Measurements from ENCODE around the gene GMEB1. TPM values are rescaled to one million over a fixed set of nuclear protein-coding genes. Genes with fewer than 3 reads are reported as not detected.

Gene GMEB1
- total and polyA plus RNA-seq, 10 of the 15 experiments (the other 5 are each of a cell fraction or from before 2014, with no cell fraction given), result 4.9 to 17.6 (median 9.4) TPM

DNA sequence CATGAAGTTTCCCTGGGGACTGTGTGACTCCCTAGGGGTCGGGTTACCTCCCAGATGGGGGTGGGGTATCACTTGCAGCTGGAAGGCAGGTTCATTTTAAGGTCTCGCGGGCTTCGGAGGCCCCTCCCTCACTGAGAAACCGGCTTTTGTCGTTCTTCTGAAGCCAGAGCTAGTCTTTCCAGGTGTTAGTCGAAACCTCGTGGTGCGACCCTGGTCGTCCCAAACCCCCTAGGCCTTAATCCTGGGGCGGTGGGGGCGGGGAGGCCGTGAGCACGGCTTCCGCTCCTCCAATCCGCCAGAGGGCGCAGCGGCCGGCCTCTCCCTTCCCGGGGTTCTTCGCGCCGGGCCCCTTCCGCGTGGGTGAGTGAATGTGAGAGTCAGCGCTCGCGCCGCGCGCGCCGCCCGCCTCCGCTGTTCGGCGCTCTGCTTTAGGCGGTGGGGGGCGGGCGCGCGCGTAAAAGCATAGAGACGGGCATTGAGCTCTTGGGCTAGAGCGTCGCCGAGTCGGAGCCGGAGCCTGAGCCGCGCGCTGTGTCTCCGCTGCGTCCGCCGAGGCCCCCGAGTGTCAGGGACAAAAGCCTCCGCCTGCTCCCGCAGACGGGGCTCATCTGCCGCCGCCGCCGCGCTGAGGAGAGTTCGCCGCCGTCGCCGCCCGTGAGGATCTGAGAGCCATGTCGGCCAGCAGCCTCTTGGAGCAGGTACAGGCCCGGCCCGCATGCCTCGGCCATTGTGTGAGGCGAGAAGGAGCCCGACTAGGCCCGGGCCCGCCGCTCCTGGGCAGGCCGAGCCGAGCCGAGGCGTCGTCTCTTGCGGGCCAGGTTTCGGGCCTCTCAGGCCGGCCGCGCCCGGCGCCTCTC, 68.1 kb downstream of the GMEB1 start, which contains the start of gene YTHDF2:
Gene YTHDF2, plus strand, starts transcription at position 491 of the 857 bp plus-strand sequence. Its CDS starts 181 bp downstream, at position 672.
- H3K9ac ChIP-seq (ENCODE audit: control insufficient read depth, insufficient read depth, low read length), result peak within 1 kb of the TSS; percentile 98
- H4K20me1 ChIP-seq (ENCODE audit: control insufficient read depth, insufficient read depth), result no peaks in the 10 kb centered on the region
- H3K27ac ChIP-seq (ENCODE audit: control insufficient read depth, insufficient read depth), result peak within 1 kb of the TSS; percentile 92
- H3K4me2 ChIP-seq (ENCODE audit: control insufficient read depth, insufficient read depth), result peak within 1 kb of the TSS; percentile 94
- CTCF ChIA-PET, result interaction anchor here (0.6 to 2.4 kb wide), 22 partner anchors 9 to 492 kb away, joined by 3 to 18 read pairs (median 6); partner anchors contain the start of genes GMEB1, RNU11 and TAF12
- in situ Hi-C loops (cut with MboI), result no loop called here
- H3K4me3 ChIP-seq, result peak within 1 kb of the TSS; percentile 100
- 1% methylated on average over 90 of the region's 92 CpGs for WGBS (ENCODE audit: insufficient coverage, insufficient replicate concordance, low lambda C conversion rate, missing lambda C conversion rate)
- no peaks in the 10 kb centered on the region for H3K9me3 ChIP-seq (replicated peaks; ENCODE audit: control insufficient read depth, insufficient read depth, low read length)
- peaks cover 7% of the 10 kb centered on the region; the same call in 1 of the 2 replicates for H3K4me1 ChIP-seq (ENCODE audit: control insufficient read depth, insufficient read depth, low read length)
- peak; percentile 95 for ATAC-seq
- peak; percentile 78 for DNase-seq (ENCODE audit: low read depth, low spot score)
- H3K79me2 ChIP-seq (ENCODE audit: control insufficient read depth, insufficient read depth, low read length), result peaks cover 46% of the 10 kb centered on the region
- H3K36me3 ChIP-seq (ENCODE audit: control insufficient read depth in 2 of 2, insufficient read depth in 2 of 2, low read length in 1 of 2), result peaks cover 0 to 17% of the 10 kb centered on the region in 2 experiments; a peak in 2 of 4 replicates
- SMC1A ChIA-PET (ENCODE audit: uncharacterized antibody, unreplicated experiment), result interaction anchor here (0.6 to 2.1 kb wide), 19 partner anchors 11 to 444 kb away, joined by 3 to 17 read pairs (median 4); partner anchors contain the start of genes GMEB1 and TAF12
- peak; percentile 83 for FAIRE-seq
- RAD21 ChIA-PET (ENCODE audit: unreplicated experiment), result interaction anchor here (1.0 to 2.5 kb wide), 10 partner anchors 9 to 155 kb away, joined by 3 to 20 read pairs (median 4); partner anchors contain the start of genes RNU11 and TAF12
- no TSS peak for BruUV-seq (replicated peaks)
- peak within 1 kb of the TSS; percentile 98 for H2AFZ ChIP-seq (ENCODE audit: control insufficient read depth, low read depth, low read length)
- intact Hi-C loops (cut with micrococcal nuclease; ENCODE audit: unreplicated experiment), result loop anchor here (1.0 to 5.0 kb wide), 4 partner anchors 67 to 446 kb away; partner anchors contain the start of gene RNU11
- no peaks in the 10 kb centered on the region for H3K27me3 ChIP-seq (replicated peaks in 1 of 2; ENCODE audit: control insufficient read depth in 2 of 2, insufficient read depth in 2 of 2, low read length in 1 of 2)
- POLR2A ChIA-PET, result interaction anchor here (0.5 to 2.8 kb wide), 20 partner anchors 9 to 1950 kb away, joined by 3 to 24 read pairs (median 5); partner anchors contain the start of genes GMEB1, RNU11, SRSF4 and TAF12
- no peak; the same call in 1 of the 2 replicates for TF ChIP-seq SREBF2 (IDR thresholded peaks at IDR 0.05; ENCODE audit: low read length)
- TF ChIP-seq, protein P1, sequence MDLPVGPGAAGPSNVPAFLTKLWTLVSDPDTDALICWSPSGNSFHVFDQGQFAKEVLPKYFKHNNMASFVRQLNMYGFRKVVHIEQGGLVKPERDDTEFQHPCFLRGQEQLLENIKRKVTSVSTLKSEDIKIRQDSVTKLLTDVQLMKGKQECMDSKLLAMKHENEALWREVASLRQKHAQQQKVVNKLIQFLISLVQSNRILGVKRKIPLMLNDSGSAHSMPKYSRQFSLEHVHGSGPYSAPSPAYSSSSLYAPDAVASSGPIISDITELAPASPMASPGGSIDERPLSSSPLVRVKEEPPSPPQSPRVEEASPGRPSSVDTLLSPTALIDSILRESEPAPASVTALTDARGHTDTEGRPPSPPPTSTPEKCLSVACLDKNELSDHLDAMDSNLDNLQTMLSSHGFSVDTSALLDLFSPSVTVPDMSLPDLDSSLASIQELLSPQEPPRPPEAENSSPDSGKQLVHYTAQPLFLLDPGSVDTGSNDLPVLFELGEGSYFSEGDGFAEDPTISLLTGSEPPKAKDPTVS (IDR thresholded peaks at IDR 0.05; ENCODE audit: low read depth, low read length), result 0 out of 2 replicates have a peak, but pooled peaks have one; percentile 35
- no peak for TF ChIP-seq RAD51 (IDR thresholded peaks at IDR 0.05)
- 0 out of 2 replicates have a peak, but pooled peaks have one; percentile 29 for TF ChIP-seq IRF4 (IDR thresholded peaks at IDR 0.05; ENCODE audit: low read depth, low read length)
- TF ChIP-seq, protein P2, sequence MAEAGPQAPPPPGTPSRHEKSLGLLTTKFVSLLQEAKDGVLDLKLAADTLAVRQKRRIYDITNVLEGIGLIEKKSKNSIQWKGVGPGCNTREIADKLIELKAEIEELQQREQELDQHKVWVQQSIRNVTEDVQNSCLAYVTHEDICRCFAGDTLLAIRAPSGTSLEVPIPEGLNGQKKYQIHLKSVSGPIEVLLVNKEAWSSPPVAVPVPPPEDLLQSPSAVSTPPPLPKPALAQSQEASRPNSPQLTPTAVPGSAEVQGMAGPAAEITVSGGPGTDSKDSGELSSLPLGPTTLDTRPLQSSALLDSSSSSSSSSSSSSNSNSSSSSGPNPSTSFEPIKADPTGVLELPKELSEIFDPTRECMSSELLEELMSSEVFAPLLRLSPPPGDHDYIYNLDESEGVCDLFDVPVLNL (IDR thresholded peaks at IDR 0.05; ENCODE audit: low read depth, low read length), result 0 out of 2 replicates have a peak, but pooled peaks have one; percentile 28
- peak; percentile 65; the same call in 1 of the 2 replicates for TF ChIP-seq ASH2L (IDR thresholded peaks at IDR 0.05; ENCODE audit: borderline replicate concordance, low read depth)
- TF ChIP-seq, protein P3, sequence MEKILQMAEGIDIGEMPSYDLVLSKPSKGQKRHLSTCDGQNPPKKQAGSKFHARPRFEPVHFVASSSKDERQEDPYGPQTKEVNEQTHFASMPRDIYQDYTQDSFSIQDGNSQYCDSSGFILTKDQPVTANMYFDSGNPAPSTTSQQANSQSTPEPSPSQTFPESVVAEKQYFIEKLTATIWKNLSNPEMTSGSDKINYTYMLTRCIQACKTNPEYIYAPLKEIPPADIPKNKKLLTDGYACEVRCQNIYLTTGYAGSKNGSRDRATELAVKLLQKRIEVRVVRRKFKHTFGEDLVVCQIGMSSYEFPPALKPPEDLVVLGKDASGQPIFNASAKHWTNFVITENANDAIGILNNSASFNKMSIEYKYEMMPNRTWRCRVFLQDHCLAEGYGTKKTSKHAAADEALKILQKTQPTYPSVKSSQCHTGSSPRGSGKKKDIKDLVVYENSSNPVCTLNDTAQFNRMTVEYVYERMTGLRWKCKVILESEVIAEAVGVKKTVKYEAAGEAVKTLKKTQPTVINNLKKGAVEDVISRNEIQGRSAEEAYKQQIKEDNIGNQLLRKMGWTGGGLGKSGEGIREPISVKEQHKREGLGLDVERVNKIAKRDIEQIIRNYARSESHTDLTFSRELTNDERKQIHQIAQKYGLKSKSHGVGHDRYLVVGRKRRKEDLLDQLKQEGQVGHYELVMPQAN (conservative IDR thresholded peaks at IDR 0.05), result peak; percentile 56
- no peak for TF ChIP-seq PAX8 (IDR thresholded peaks at IDR 0.05)
- TF ChIP-seq, protein P4, sequence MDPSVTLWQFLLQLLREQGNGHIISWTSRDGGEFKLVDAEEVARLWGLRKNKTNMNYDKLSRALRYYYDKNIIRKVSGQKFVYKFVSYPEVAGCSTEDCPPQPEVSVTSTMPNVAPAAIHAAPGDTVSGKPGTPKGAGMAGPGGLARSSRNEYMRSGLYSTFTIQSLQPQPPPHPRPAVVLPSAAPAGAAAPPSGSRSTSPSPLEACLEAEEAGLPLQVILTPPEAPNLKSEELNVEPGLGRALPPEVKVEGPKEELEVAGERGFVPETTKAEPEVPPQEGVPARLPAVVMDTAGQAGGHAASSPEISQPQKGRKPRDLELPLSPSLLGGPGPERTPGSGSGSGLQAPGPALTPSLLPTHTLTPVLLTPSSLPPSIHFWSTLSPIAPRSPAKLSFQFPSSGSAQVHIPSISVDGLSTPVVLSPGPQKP (IDR thresholded peaks at IDR 0.05; ENCODE audit: low read depth, low read length), result peak; percentile 82
- 0 out of 2 replicates have a peak, but pooled peaks have one; percentile 13 for TF ChIP-seq BCL11A (IDR thresholded peaks at IDR 0.05; ENCODE audit: low read depth, low read length)
- TF ChIP-seq SPI1 (IDR thresholded peaks at IDR 0.05; ENCODE audit: borderline replicate concordance, insufficient read depth, low read depth, low read length), result no peak
- peak in 1 of 2 experiments; percentile 37; a peak in 2 of 4 replicates for TF ChIP-seq ETV6 (conservative IDR thresholded peaks at IDR 0.05 in 1 of 2, IDR thresholded peaks at IDR 0.05 in 1 of 2; ENCODE audit: borderline replicate concordance in 1 of 2, low read depth in 1 of 2)
- TF ChIP-seq GATAD2B (conservative IDR thresholded peaks at IDR 0.05; ENCODE audit: low read depth), result peak; percentile 99

Measured in GM12878 (cell line).